Epithelial cell of prostate (primary cell): Measurements from ENCODE around the gene SPTY2D1.
"Not testable (repeated sequence)": the region's sequence is repeated elsewhere in the genome, so short reads cannot be mapped to it uniquely, and the experiment has no call there.

ENCODE experiments used
- DNase-seq: peaks from one replicate; pipeline ENCODE4 v3.0.0-alpha.2; 2011; ENCODE audit warnings: low read depth, low spot score
- H3K27ac ChIP-seq: fragments of 450-650 bp; 2 replicates; pipeline ENCODE4 v1.5.1; 2017; ENCODE audit warnings: mild to moderate bottlenecking

The SPTY2D1 gene

GRCh38 chr11:18618342-18619025 lies 15.7 kb downstream of the SPTY2D1 start:
- DNase-seq: no peak
- H3K27ac ChIP-seq: no peak overlapping the region

- DNase-seq: no peak
- no peak overlapping the region for H3K27ac ChIP-seq
Observed at GRCh38 chr11:18617688-18618341, 16.3 kb downstream of the SPTY2D1 start.

DNA sequence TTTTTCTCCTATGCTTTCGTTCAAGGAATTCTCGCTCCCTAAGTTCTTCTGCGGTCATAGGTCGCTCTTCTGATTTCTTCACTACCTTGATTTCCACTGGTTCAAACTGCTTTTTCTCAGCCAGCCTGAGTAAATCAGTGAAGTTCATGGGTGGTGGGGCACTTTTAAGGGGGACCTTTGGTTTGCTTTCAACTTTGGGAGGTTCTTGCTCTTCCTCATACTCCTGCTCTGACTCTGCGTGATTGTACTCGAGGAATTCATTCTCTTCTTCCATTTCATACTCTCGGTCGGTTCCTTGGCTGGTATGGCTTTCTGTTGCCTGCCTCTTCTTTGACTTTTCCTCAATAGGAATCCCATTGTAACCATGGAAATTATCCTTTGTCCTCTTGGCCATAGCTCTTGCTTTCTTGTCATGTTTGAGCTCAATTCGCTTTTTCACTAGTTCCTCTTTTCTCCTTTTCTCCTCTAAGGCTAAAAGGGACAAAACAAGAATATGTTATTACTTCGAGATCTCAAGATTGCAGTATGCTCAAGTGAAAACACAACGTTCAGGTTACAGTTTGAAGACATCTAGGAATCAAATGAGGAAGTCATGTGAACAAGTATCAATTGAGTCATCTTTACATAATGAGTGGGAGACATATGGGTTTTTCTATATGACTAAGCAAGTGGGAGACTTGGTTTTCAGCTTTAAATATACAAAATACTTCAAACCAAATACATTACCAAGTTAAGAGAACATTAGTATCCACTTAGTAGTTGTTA lies 18.3 kb downstream of the SPTY2D1 start:
- DNase-seq: no peak

GRCh38 chr11:18614667-18615066 lies 19.5 kb downstream of the SPTY2D1 start:
- no peak for DNase-seq
- H3K27ac ChIP-seq: no peak overlapping the region

More for the DNA sequence above, 18.3 kb downstream of the SPTY2D1 start:
- no peak overlapping the region for H3K27ac ChIP-seq

DNA sequence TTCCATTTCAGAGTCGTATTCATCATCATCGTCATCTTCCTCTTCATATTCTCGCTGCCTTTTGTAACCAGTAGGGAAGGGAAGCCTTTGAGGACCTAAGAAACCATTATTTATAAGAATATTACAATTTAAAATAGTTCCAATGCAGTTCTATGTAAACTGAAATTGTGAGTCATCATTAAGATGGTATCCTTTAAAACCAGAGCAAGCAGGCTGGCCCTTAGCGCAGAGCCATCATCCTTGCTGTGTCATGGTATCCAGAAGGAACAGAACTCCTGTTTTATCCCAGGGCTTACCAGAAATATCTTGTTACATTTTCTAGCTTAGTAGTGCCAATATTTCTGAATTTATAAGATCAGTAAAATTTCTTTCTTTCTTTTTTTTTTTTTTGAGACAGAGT lies 21.7 kb downstream of the SPTY2D1 start:
- H3K27ac ChIP-seq: no peak overlapping the region
- DNase-seq: no peak

DNA sequence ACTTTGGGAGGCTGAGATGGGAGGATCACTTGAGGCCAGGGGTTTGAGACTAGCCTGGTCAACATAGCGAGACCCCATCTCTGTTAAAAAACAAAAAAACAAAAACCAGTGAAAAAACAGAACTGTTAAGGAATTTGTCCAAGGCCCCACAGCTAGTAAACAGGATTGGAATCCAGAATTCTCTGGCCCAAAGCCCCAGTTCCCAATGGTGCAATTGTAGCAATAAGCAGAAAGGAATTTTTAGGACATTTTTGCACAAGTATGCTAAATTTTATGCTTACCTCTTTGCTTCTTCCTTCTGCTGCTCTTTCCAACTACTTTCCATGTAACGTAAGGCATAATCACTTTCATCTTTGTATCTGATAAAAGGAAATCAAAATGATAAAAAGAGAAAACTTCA lies 22.9 kb downstream of the SPTY2D1 start:
- no peak for DNase-seq
- no peak overlapping the region for H3K27ac ChIP-seq

GRCh38 chr11:18608376-18608775 lies 25.8 kb downstream of the SPTY2D1 start:
- no peak for DNase-seq
- no peak overlapping the region for H3K27ac ChIP-seq

DNA sequence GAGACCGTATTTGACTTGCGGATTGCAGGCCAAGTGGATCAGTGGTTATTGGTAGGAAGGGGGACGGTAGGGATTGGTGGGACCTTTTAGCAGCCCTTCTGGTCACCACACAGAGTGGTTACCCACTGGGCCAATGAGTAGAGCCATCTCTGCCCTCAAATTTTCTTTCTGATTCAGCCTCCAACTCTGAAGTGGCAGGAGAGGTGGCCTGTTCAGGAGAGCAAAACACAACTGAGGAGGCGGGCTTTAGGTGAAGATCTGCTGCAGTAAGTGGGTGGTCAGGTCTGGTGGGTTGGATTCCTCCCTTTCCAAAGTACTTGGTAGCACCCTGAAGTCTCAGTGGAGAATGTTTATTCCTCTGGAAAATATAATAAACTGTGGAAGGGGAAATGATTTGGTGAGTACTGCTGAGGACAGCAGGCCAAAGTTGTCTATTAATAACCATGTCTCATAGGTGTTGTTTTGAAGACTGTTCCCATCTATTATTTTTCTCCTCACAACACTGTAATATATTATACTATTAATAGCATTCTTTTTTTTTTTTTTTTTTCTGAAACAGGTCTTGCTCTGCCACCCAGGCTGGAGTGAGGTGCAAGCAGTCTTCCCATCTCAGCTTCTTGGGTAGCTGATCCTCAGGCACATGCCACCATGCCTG lies 33.1 kb downstream of the SPTY2D1 start:
- H3K27ac ChIP-seq: no peak overlapping the region
- no peak for DNase-seq

GRCh38 chr11:18599739-18600230 lies 34.4 kb downstream of the SPTY2D1 start, which contains the start of gene MISFA:
MISFA (plus strand) TSS chr11:18599789; CDS start chr11:18599929, 140 bp downstream.
- DNase-seq: no peak
- no peak within 1 kb of the TSS for H3K27ac ChIP-seq

- peak overlapping the region; percentile 34 for H3K27ac ChIP-seq
- DNase-seq: peak; percentile 63
Observed at GRCh38 chr11:18594999-18595749, 39.0 kb downstream of the SPTY2D1 start.

GRCh38 chr11:18594088-18594487 lies 40.1 kb downstream of the SPTY2D1 start:
- H3K27ac ChIP-seq: peak overlapping the region; percentile 34
- not testable (repeated sequence) for DNase-seq

DNA sequence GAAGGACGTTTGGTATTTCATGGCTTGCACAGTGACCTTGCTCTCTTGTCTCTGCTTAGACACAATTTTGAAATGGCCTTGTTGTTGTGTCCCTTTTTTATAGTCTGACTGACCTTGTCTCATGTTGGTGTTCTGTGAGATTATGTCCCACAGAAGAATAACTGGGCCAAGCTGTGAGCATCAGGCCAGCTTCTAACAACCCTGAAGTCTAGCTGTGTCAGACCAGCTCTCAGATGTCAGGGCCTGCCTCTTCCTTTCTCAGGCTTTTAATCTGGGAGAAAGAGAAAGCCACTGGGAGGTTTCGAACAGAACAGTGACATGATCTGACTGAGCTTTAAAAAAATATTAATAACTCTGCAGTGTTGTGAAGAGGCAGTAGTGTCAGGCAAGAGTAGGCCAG lies 43.6 kb downstream of the SPTY2D1 start:
- DNase-seq: no peak
- H3K27ac ChIP-seq: no peak overlapping the region

- DNase-seq: peak; percentile 41
- peak within 1 kb of the TSS; percentile 63 for H3K27ac ChIP-seq
Observed at GRCh38 chr11:18588297-18589252, 45.6 kb downstream of the SPTY2D1 start, which contains the start of gene UEVLD. UEVLD (minus strand) TSS chr11:18588734; CDS start chr11:18588654, 80 bp downstream.

DNA sequence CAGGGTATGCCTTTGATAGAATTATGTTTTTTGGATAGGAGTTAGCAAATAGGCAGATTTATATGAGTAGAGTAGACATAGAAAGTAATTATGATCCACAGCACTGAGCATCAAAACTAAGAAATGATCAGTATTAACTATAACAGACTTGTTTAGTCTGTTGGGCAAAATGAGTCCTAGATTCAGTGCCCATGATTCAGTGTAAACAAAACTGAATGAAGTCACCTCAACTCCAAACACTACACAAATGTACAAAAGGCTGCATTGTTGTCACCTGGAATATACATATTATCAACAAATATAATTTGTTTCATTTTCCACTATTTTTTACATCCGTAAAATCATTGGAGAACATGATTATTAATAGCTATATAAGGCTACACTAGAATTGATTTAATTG lies 52.3 kb downstream of the SPTY2D1 start:
- no peak overlapping the region for H3K27ac ChIP-seq
- no peak for DNase-seq

- no peak for DNase-seq
- H3K27ac ChIP-seq: no peak overlapping the region
Observed at GRCh38 chr11:18580113-18580766, 53.9 kb downstream of the SPTY2D1 start.

DNA sequence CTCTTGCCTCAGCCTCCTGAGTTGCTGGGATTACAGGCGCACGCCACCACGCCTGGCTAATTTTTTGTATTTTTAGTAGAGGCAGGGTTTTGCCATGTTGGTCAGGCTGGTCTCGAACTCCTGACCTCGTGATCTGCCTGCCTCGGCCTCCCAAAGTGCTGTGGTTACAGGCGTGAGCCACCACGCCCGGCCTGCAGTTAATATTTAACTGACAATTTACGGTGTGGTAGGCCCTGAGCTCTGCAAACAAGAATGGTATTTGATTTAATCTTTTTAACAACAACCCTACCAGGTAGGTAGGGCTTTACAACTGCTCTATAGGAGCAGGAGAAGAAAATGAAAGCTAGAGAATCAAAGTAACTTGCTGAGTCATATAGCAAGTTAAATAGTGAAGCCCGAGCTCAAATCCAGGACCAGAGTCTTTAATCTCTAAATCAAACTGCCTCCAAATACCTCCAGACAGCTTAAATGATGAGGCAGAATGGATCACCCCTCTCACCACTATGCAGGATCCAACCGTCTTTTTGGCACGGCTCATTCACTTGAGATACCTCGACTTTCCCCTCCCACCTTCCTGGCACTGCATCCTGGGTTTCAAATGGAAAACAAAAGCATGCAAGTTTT lies 55.1 kb downstream of the SPTY2D1 start:
- peak; percentile 66 for DNase-seq
- peak overlapping the region; percentile 37 for H3K27ac ChIP-seq

GRCh38 chr11:18575361-18575760 lies 58.8 kb downstream of the SPTY2D1 start:
- no peak for DNase-seq
- H3K27ac ChIP-seq: no peak overlapping the region

DNA sequence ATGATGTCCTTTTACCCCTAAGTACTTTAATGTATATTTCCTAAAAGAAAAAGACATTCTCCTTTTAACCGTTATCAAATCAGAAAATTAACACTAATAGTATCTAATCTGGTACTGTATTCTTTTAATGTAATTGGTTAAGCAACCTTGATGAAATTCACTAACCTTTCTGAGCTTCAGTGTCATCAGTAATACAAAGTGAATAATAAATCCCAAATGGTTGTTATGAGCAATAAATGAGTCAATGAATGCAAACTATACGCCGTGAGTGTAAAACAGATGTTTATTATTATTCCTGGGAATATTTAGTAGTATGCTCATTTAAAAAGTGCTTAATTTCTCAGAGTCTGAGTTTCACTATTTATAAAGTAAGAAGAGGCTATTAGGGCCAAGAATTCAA lies 67.1 kb downstream of the SPTY2D1 start:
- H3K27ac ChIP-seq: peak overlapping the region; percentile 3
- no peak for DNase-seq
